DND-41 (cell line): ENCODE measurements around the gene TLX3.

Experiments
- ATAC-seq: fragments of 200-7000 bp; cut with Tn5 transposase; 3 replicates; pipeline ENCODE4 v1.9.1; 2021; ENCODE audit warnings: low read depth; ENCODE audit not compliant: insufficient read depth
- DNase-seq: peaks from one replicate; pipeline ENCODE4 v3.0.0-alpha.2; 2020
- H2AFZ ChIP-seq: 2 replicates; pipeline ENCODE4 v1.6.0; 2012; ENCODE audit warnings: low read depth, low read length
- H3K27ac ChIP-seq: 2 replicates; pipeline ENCODE4 v1.5.1; 2012; ENCODE audit warnings: low read length, inconsistent platforms
- H3K27me3 ChIP-seq: fragments of 200-600 bp; sonication (generic); 2 replicates; pipeline ENCODE4 v1.6.0; 2012; ENCODE audit warnings: low read length, mild to moderate bottlenecking, inconsistent platforms; ENCODE audit not compliant: insufficient read depth, poor library complexity
- H3K36me3 ChIP-seq: 2 replicates; pipeline ENCODE4 v1.5.1; 2012; ENCODE audit warnings: low read length, inconsistent platforms; ENCODE audit not compliant: insufficient read depth
- H3K4me1 ChIP-seq: 2 replicates; pipeline ENCODE4 v1.5.1; 2012; ENCODE audit warnings: mild to moderate bottlenecking, low read length; ENCODE audit not compliant: insufficient read depth
- H3K4me2 ChIP-seq: 2 replicates; pipeline ENCODE4 v1.6.0; 2012; ENCODE audit warnings: mild to moderate bottlenecking, moderate library complexity, low read length, inconsistent platforms; ENCODE audit not compliant: insufficient read depth
- H3K4me3 ChIP-seq, 2 experiments: fragments of 200-600 bp in 1 of 2; shearing (Covaris generic) in 1 of 2; 2 replicates each; pipeline ENCODE4 v1.5.1; 2012 to 2016; ENCODE audit warnings: inconsistent platforms in 2 of 2, low read length in 2 of 2, mild to moderate bottlenecking in 2 of 2, low read depth in 1 of 2, moderate library complexity in 1 of 2
- H3K79me2 ChIP-seq: 2 replicates; pipeline ENCODE4 v1.6.0; 2012; ENCODE audit warnings: low read length, inconsistent platforms; ENCODE audit not compliant: insufficient read depth
- H3K9ac ChIP-seq: 2 replicates; pipeline ENCODE4 v1.6.0; 2012; ENCODE audit warnings: low read depth, mild to moderate bottlenecking, inconsistent platforms, low read length, moderate library complexity
- H3K9me3 ChIP-seq: 2 replicates; pipeline ENCODE4 v1.5.1; 2012; ENCODE audit warnings: low read length, moderate library complexity, mild to moderate bottlenecking, inconsistent platforms; ENCODE audit not compliant: insufficient read depth, severe bottlenecking
- H4K20me1 ChIP-seq: 2 replicates; pipeline ENCODE4 v1.6.0; 2012; ENCODE audit warnings: low read length; ENCODE audit not compliant: insufficient read depth
- EZH2 ChIP-seq: IDR thresholded peaks from 3 replicates; pipeline ENCODE4 v1.6.1; 2012; ENCODE audit warnings: borderline replicate concordance, low read depth, mild to moderate bottlenecking, moderate library complexity, low read length, inconsistent platforms; ENCODE audit not compliant: severe bottlenecking
- TF ChIP-seq, protein P1 (sequence below): IDR thresholded peaks from 2 replicates; pipeline ENCODE4 v1.5.1; 2012; ENCODE audit warnings: borderline replicate concordance, low read length, moderate library complexity, mild to moderate bottlenecking; ENCODE audit not compliant: poor library complexity, severe bottlenecking; ENCODE audit errors: extremely low read depth

The TLX3 gene

DNA sequence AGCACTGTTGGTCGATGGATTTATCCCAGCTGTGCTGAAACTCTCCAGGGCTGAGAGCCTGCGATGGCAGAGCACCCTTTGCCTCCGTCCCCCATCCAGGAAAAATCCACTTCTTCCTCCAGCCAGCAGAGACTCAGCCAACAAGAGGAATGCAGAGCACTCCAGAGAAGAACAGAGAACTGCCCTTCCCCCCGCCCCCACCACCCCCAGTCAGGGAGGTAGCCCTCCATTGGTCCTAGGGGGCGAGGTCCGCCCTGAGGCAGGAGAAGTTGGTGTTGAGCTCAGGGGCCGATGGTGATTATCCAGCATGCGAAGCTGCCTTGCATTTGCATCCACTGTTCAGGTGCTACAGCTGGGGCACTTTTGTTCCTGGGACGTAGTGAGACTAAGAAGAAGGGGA lies 9.0 kb downstream of the TLX3 start:
- Histone ChIP-seq H3K4me2 (no peak overlapping the region), H3K4me1 (peaks cover 22% of the 10 kb centered on the region), H3K9me3 (no peaks in the 10 kb centered on the region), H3K4me3 (no peak overlapping the region), H3K9ac (no peak overlapping the region), H3K79me2 (peaks cover 35% of the 10 kb centered on the region), H3K27me3 (no peaks in the 10 kb centered on the region), H3K36me3 (peaks cover 48% of the 10 kb centered on the region), H3K27ac (no peak overlapping the region), H2AFZ (no peak overlapping the region), H4K20me1 (peaks cover 44% of the 10 kb centered on the region)
- DNase-seq: peak; percentile 21
- peak; percentile 8 for ATAC-seq
- no peak for TF ChIP-seq EZH2
- TF ChIP-seq, protein P1, sequence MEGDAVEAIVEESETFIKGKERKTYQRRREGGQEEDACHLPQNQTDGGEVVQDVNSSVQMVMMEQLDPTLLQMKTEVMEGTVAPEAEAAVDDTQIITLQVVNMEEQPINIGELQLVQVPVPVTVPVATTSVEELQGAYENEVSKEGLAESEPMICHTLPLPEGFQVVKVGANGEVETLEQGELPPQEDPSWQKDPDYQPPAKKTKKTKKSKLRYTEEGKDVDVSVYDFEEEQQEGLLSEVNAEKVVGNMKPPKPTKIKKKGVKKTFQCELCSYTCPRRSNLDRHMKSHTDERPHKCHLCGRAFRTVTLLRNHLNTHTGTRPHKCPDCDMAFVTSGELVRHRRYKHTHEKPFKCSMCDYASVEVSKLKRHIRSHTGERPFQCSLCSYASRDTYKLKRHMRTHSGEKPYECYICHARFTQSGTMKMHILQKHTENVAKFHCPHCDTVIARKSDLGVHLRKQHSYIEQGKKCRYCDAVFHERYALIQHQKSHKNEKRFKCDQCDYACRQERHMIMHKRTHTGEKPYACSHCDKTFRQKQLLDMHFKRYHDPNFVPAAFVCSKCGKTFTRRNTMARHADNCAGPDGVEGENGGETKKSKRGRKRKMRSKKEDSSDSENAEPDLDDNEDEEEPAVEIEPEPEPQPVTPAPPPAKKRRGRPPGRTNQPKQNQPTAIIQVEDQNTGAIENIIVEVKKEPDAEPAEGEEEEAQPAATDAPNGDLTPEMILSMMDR: no peak

DNA sequence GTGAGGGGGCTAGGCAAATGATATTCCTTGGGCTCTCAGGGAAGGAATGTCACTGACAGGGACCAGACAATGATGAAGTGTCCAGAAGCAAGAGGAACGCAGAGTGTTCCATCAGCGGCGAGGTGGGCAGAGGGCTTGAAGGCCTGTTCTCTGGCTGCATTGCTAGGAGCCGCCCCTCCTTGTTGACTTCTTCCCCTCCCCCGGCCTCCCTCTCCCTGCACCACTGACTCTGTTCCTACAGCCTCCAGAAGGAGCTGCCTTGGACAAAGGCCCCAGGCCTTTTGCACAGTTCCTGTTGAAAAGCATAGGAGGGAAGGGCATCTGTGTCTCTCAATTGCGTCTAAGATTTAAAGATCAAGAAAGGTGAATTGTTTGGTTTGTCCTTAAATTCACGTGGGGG lies 12.4 kb downstream of the TLX3 start:
- DNase-seq: no peak
- Histone ChIP-seq H3K36me3 (peaks cover 14% of the 10 kb centered on the region), H3K9me3 (no peaks in the 10 kb centered on the region), H4K20me1 (peaks cover 13% of the 10 kb centered on the region), H3K27me3 (no peaks in the 10 kb centered on the region), H3K27ac (no peak overlapping the region), H2AFZ (no peak overlapping the region), H3K4me3 (no peak overlapping the region), H3K4me1 (no peaks in the 10 kb centered on the region), H3K79me2 (peaks cover under 1% of the 10 kb centered on the region; the same call in 1 of the 2 replicates), H3K4me2 (no peak overlapping the region), H3K9ac (no peak overlapping the region)
- no peak for ATAC-seq
- no peak for TF ChIP-seq EZH2
- TF ChIP-seq, protein P1: no peak

DNA sequence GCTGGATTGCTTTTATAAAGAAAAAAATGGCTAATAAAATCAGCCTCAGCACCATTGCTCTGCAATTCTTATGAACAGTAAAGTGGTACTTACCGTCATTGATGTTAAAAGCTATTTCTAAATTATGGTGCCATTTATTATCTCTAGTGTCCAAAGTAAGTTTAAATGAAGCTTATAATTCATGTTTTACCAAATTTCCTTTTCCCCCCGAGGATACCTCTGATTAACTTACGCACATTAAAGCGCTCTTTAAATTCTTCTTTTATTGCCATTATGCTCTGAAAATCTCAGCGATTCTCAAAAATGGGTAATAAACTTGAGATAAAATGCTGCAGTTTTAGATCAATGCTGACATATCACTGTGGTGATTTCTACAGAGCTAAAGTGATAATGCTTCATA lies 13.5 kb downstream of the TLX3 start:
- Histone ChIP-seq H3K4me1 (no peaks in the 10 kb centered on the region), H4K20me1 (0 out of 2 replicates have a peak, but pooled peaks cover 8% of the 10 kb centered on the region), H3K4me2 (no peak overlapping the region), H3K27ac (no peak overlapping the region), H3K36me3 (peaks cover 4% of the 10 kb centered on the region; the same call in 1 of the 2 replicates), H3K79me2 (no peaks in the 10 kb centered on the region), H3K4me3 (no peak overlapping the region), H2AFZ (no peak overlapping the region), H3K27me3 (no peaks in the 10 kb centered on the region), H3K9me3 (no peaks in the 10 kb centered on the region), H3K9ac (no peak overlapping the region)
- ATAC-seq (no peak), DNase-seq (no peak)
- TF ChIP-seq, protein P1: no peak
- no peak for TF ChIP-seq EZH2

DNA sequence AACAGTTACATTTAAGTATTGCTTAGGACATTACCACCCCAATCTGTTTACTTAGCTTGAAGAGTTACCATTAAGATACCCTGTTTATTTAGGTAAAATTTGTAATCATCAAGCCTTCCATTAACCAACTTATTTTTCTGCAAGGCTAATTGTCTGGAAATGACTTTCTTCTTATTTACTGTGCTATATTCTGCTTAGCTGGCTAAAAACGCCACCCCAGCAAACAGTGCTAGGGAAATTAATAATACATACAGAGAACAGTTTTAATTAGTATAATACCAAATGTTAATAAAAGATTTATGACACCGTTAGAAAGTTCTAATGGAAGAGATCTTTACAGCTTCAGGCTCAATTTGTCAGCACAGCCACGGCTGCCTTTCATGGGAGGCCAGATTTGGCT lies 14.0 kb downstream of the TLX3 start:
- H3K36me3 ChIP-seq: no peaks in the 10 kb centered on the region
- DNase-seq (no peak), ATAC-seq (no peak)
- no peak overlapping the region for H3K4me3 ChIP-seq
- no peaks in the 10 kb centered on the region for H3K27me3 ChIP-seq
- no peaks in the 10 kb centered on the region for H3K4me1 ChIP-seq
- no peak overlapping the region for H3K27ac ChIP-seq
- H3K79me2 ChIP-seq: no peaks in the 10 kb centered on the region
- no peak overlapping the region for H3K9ac ChIP-seq
- no peak for TF ChIP-seq EZH2
- TF ChIP-seq, protein P1: no peak
- H3K4me2 ChIP-seq: no peak overlapping the region
- 0 out of 2 replicates have a peak, but pooled peaks cover 6% of the 10 kb centered on the region for H4K20me1 ChIP-seq
- H2AFZ ChIP-seq: no peak overlapping the region
- no peaks in the 10 kb centered on the region for H3K9me3 ChIP-seq
